ENCODE results near the gene ATF1.
"Not testable (repeated sequence)": the region's sequence is repeated elsewhere in the genome, so short reads cannot be mapped to it uniquely, and the experiment has no call there.

Gene ATF1

DNA sequence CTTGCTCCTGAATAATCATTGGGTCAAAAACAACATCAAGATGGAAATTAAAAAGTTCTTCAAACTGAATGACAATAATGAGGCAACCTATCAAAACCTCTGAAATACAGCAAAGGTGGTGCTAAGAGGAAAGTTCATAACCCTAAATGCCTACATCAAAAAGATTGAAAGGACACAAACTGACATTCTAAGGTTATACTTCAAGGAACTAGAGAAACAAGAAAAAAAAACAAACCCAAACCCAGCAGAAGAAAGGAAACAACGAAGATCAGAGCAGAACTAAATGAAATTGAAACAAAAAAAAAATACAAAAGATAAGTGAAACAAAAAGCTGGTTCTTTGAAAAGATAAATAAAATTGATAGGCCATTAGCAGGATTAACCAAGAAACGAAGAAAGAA, 105.0 kb downstream of the ATF1 start:
- not testable (repeated sequence) for DNase-seq

Measured in NCI-H1092 treated with DMSO at 0.1 percent for 48 hours (cell line).